K562 treated with DMSO at 1 percent for 4 hours (cell line): Measurements from ENCODE around the gene DYNLT3. TPM values are rescaled to one million over a fixed set of nuclear protein-coding genes. Genes with fewer than 3 reads are reported as not detected.

Experiments used
- total RNA-seq: library from RNA; unstranded; fragments of 300-600 nt; gene quantifications from 2 replicates; pipeline ENCODE4 v1.2.3, GENCODE V29; 2022; ENCODE audit not compliant: insufficient read depth

The DYNLT3 gene, protein sequence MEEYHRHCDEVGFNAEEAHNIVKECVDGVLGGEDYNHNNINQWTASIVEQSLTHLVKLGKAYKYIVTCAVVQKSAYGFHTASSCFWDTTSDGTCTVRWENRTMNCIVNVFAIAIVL
- 7.0 and 8.6 TPM in 2 replicates for total RNA-seq

DNA sequence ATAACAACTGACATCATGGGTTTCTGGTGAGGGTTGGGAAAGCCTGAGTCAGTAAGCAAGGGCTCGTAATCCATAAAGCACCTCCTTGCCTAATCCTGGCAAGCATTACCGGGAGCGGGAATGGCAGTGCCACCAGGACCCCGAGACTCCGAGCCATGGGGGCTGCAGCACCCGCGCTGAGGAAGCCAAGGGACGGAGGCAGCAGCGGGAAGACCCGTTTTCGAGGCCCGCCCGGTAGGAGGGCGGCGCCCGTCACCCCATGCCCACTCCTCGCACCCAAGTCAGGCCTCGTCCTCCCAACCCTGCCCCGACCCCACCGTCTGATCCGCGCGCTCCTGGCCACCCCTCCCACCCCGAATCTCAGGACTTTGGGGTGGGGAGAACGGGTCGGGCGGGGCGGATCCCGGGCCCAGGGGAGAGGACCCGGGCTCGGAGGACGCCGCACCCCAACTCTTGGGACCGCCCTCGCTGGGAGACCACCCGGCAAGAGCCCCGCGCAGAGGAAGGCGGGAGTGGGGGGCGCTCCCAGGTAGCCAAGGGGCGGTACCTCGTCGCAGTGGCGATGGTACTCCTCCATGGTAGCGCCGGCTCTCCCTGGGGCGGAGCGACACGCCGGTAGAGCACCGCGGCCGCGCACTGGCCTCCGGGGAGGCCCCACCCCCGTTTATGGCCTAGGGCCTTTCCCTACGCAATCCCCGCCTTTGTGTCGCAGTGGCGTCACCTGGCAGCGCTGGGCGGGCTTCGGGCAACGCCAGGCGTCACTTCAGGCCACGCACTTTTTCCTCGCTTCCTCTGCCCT, at the start of gene DYNLT3:
TSS of gene DYNLT3 (minus strand) at position 638 of the 799 bp plus-strand sequence. CDS start at position 577, 61 bp downstream.

Other genes starting within 250 kb of the DYNLT3 start
- 11.9 and 13.8 TPM in 2 replicates for gene XK, start 161.8 kb downstream of the DYNLT3 start, total RNA-seq
- 1.1 and 1.4 TPM in 2 replicates for gene CYBB, start 67.5 kb downstream of the DYNLT3 start, total RNA-seq
- 0.41 and 0.42 TPM in 2 replicates for gene SYTL5, start 159.0 kb upstream of the DYNLT3 start, total RNA-seq